GM18511 (cell line): ENCODE data around the gene SPINK2.

Source experiments
- ATAC-seq: cut with Tn5 transposase; IDR thresholded peaks from one replicate; pipeline ENCODE4 v1.9.1; 2021; ENCODE audit warnings: mild to moderate bottlenecking, moderate library complexity; ENCODE audit not compliant: unreplicated experiment

Gene SPINK2

DNA sequence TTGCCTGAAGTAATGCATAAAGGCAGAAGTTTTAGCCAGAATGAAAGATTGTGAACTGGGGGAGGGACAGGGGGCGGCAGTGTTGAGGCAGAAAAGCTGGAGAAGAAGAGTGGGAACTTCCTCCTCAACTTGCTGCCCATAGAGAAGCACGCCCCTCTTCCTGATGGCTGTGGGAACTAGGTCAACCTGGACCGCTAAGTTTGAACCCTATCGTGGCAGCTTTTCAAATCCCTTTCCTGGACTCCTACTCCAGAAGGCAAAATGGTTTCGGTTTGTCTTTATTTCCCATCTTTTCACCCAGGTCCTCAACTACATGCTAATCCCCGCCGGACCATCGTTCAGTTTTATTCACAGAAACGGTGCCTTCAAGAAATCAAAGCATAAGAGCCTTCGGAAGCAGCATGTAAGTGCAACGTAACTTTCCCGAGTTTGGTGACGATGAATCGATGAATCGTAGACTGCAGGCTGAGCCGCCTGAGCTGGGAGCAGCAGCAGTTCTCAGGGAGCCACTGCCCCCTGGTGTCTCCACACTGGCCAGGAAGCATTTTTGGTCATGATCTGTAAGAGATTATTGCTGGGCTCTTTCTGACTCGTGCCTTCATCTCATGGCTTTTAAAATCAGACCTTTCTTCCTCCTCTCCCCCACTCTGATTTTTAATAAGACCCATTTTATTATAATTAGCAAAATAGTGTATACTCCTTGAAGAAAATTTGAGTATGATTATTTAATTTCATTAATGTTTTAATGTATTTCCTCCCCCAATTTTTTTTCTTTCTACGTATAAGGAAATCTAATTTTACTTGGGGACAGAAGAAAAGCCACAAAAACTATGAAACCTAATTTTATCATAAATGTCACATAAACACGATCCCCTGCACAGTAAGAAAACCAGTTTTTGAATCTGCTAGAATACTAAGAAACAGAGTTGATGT is 21.4 kb downstream of the SPINK2 start:
- ATAC-seq, result peak; percentile 91

DNA sequence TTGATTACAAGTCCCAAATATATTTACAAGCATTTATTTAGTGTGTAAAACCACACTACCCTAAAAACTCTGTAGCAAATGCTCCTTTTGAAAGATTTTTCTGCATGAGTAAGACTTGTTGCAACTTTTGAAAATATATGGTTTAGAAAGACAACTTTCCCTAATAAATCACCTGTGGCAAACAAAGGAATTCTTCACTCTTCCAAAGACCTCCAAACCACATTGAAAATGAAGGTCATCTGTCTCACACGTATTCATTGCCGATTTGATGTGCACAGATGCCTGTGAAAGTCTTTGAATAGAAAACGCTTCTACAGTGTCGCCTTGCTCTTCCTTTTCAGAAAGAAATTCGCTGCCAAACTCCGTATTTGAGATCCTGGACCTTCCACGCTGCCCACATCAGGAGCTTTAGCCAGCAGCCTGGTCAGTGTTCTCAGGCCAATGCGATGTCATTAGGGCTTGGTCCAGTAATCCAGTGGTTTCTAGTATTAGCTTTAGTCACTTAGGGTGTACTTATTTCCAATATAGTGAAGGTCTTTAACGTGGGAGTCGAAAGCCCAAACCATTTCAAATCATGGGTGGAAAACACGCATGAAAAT is 22.2 kb downstream of the SPINK2 start:
- no peak for ATAC-seq

DNA sequence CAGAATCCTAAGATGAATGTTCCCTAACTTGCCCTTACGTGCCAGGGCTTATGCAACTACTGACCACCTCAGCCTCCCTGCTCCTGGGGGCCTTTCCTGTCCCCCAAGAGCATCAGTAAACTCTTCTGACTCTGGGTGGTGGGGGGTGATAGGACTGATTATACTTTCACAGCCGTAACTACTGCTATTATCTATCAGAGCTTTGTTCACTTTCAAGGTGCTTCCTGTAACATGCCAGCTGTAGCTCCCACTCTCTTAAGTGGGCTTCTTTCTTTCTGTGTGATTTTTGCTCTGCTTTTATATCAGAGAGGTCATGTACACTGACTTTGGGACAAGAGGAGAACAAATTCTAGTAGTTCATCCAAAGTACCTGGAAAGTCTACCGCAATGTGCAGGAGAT is 25.3 kb downstream of the SPINK2 start:
- ATAC-seq, result no peak

DNA sequence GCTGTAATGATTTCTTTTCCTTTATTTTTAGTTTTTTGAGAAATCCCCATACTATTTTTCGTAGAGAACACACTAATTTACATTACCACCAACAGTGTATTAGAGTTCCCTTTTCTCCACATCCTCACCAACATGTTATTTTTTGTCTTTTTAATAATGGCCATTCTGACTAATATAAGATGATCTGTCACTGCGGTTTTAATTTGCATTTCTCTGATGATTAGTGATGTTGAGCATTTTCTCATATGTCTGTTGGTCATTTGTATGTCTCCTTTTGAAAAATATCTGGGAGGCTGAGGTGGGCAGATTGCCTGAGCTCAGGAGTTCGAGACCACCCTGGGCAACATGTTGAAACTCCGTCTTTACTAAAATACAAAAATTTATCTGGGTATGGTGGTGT is 30.2 kb downstream of the SPINK2 start:
- ATAC-seq, result peak; percentile 89

DNA sequence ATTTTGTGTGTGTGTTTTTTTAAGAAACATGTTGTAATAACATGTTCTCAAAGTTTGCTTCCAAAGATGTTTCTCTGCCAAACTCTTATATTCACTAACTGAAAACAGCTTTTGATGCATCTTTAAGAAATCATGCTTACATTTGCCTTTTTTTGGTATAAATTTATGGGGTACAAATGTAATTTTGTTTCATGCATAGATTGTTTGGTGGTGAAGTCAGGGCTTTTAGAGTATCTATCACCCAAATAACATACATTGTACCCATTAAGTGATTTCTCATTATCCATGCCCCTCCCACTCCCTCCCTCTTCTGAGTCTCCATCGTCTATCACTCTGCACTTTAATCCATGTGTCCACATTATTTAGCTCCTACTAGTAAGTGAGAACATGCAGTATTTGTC is 30.8 kb downstream of the SPINK2 start:
- ATAC-seq, result no peak

DNA sequence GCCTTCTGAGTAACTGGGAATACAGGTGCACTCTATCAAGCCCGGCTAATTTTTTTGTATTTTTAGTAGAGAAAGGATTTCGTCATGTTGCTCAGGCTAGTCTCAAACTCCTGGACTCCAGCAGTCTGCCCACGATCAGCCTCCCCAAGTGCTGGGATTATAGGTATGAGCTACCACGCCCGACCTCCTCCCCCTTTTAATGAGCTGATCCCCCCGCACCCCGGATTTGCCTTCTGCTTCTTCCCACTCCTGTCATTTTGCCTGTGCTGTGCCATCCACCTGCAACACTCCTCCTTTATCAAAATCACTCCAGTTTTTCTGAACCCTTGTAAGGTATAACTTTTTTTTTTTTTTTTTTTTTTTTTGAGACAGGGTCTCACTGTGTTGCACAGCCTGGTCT is 33.4 kb downstream of the SPINK2 start:
- ATAC-seq, result no peak

DNA sequence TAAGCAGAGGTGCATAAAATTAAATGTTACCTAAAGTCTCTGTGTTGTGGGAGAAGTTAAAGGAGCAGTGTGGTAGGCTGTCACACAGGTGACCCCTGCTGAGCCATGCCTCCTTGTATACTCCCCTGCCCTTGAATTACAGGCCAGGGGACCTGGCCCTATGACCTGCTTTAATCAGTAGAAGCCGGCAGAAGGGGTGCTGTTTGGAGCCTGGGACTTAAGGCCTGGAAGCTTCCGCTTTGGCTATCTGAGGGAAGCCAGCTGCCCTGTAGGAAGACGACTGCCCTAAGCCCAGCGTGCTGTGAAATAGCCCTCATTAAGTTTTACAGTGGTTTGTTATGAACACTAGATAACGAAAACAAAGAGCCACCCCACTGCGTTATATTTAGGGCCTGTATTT is 34.1 kb downstream of the SPINK2 start:
- ATAC-seq, result no peak

DNA sequence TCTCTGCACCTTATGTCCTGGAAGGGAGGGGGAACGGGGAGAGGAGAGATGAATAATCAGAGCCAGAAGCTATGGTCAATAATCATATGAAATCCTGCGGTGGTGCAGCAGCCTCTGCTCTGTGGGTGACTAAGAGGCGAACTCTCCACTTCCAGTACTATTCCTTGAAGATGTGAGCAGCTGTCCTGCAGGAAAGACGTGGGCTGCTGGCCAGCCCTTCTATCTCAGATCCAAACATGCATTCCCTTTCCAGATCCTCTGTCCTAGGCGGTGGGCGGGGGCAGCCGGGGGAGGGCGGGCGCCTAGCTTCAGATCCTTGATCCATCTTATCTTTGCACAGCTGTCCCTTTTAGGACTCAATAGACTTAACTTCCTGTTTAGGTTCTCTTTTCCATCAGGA is 34.5 kb downstream of the SPINK2 start:
- no peak for ATAC-seq

DNA sequence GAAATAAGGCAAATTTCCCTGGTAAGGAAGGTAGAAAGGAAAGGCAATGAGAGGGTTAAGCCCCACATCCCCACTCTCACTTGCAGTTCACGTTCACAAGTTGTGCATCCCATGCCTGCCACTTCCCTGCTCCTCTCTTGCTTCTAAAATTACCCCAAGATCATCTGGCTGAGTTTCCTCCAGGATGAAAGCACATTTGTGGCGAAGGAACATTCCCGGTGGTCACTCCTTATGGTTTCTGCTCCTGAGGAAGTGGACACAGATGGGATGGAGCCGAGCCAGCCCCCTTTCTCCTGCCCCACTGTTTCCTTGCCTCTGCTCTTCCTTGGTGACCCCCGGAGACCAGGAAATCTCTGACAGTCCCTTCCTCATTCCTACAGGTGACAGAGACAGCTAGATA is 37.5 kb downstream of the SPINK2 start:
- no peak for ATAC-seq

DNA sequence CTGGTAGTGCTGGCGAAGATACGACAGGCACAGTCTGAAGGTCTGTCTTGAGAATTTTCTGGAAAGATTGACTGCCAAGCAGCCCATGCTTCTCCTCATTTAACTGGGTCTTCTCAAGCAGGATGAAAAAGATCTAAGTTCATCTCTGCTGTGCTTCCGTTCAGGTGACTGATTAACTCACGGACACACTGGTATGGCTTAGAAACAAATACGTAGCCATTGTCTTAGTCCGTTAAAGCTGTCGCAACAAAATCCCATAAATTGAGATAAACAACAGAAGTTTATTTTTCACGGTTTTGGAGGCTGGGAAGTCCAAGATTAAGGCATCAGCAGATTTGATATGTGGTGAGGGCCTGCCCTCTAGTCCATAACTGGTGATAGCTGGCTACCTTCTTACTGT is 39.5 kb downstream of the SPINK2 start:
- ATAC-seq, result no peak

DNA sequence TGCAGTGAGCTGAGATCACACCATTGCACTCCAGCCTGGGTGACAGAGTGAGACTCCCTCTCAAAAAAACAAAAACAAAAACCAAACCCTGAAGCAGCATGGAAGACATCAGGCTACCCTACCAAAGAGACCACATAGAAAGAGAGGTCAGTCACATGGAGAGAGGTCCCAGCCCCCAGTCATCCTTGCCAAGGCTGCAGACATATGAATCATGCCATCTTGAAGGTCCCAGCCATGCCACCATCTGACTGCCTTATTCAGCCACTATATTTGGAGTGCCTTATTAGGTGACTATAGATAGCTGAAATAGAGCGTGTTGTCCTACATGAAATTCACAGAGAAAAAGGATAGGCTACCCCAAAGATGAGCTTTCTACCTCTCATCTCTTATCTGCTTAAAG is 48.2 kb downstream of the SPINK2 start:
- ATAC-seq, result no peak

DNA sequence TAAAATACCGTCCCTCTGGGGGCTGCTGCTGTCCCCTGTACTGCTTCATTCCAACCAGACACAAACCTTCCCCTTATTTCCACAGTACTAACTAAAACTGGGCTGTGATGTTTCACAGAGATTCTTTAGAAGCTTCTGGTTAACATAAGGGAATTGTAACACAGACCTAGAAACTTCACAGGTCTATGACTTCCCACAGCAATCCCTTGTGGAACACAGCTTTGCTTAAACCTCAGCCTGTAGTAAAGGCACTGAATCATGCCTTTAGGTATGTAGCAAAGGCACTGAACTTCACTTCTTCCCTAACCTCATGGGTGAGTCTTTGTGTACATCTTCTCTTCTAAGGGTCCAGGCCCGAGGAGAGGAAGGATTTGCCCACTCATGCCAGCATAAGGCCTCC is 49.4 kb downstream of the SPINK2 start:
- no peak for ATAC-seq

DNA sequence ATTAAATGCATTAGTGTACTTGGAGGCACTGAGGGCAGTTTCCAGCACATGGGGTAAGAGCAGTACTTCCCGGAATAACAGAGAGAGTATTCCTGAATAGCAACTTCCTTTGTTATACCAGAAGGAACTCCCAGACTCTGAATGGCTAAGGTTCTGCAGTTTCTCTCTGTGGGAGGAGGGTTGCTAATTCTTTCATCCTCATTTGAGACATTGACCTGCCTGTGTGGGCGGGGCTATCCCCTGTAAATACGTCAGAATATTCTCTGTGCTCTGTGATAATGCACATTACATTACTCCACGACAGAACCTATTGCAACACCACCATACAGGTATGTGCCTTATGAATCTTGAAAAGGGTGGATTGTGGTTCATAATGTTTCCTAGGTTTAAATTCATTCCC is 52.7 kb downstream of the SPINK2 start:
- peak; percentile 53 for ATAC-seq

DNA sequence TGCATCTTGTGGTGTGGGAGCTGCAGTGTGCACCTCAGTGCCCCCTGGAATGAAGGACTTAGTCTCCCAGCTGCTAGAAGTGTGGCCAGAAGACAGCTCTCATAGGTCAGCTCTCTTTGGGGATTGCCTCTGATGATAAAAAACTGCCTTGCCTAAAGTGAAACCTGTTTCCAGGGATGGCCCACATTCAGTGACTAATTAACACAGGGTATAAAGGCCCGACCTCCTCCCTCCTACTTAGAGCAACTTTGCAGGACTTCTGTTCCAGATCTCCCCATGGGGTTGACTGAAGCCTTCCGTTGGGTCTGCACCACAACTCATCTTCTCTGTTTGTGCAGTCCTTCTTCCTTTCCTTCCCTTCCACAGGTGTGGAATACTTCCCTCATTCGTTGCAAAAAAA is 53.2 kb downstream of the SPINK2 start:
- ATAC-seq, result no peak

DNA sequence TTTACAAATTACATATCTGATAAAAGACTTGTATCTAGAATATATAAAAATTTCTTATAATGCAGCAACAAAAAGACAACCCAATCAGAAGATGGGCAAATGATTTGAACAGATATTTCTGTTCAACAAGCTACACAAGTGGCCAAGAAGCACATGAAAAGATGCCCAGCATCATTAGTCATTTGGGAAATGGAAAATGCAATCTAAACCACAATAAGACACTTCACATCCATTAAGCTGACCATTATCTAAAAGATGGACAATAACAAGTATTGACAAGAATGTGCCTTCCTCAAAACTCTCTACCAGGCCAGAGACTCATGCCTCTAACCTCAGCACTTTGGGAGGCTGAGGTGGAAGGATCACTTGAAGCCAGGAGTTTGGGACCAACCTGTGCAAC is 53.9 kb downstream of the SPINK2 start:
- ATAC-seq, result no peak

DNA sequence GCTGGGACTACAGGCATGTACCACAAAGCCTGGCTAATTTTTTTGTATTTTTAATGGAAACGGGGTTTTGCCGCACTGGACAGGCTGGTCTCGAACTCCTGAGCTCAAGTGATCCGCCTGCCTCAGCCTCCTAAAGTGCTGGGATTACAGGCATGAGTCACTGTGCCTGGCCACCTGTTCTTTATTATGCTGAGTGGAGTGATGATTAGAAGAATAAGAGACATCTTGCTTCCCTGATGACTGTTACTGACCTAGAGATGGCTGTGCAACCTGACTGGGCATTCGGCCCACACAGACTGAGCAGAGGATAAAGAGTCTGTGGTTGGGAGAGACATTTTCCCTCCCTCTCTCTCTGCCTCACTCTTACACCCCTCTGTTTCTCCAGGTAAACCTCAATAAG is 56.7 kb downstream of the SPINK2 start:
- no peak for ATAC-seq

DNA sequence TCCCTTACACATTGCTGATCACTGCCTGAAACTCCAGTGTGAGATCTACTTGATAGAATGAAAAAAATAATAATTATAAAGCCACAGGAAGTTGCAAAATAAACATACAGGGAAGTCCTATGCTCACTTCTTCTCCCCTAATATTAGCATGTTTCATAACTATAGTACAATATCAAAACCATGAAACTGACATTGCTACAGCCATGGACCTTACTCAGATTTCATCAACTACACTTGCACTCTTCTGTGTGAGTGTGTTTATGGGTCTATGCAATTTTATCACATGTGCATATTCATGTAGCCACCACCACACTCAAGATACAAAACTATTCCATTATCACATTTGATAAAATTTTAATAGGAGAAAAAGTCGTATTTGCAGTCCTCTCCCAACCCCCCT is 57.3 kb downstream of the SPINK2 start:
- no peak for ATAC-seq

DNA sequence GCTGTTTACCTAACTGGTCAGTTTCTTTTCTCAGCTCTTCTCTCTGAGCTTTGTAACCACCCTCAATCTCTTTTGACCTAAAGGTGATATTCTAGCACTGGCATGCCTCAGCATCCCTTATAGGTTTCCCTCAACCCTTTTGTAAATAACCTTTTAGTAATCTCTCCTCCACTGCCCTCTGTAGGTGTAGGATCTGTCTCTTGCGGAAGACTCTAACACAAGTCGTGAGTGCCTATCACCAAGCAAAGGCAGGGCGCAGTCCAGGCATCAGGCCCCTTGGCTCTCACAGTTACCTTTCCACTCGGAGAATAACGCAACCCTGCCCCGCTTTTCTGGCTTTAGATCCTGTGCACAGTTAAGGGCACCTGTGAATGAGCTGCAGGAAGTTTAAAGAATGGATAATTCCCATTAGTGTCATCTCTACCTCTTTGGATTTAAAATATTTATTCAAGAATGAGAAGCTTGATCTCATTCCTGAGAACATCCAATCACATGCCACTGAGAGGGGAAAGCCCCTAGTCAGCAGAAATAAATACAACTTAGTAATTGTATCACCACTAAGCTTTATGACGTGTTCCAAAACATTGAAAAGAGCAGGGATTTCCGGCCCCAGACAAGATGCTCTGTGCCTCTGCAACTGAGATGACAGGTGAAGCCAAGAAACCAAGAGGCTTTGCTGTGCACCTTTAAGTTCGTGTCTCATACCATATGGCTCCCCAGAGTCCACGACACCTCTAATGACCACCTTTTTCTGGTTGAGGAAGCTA is 58.8 kb downstream of the SPINK2 start:
- ATAC-seq, result no peak

DNA sequence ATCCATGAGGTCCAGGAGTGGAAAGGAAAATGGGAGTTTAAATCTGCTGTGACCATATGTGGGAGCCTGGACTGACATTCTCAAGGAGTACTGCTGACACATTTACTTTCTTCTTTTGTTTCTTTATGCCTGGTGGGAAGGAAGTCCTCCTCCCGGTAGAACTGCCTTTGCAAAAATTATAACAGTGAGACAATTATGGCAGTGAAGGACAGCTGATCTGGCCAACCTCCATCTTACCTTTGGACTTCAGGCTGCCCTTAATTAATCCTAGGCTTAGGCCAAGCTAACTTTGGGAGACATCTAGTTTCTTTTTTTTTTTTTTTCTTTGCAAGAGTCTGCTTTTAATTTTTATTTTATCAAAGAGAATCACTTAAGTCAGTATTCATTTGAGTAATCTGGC is 61.3 kb downstream of the SPINK2 start:
- ATAC-seq, result no peak
